ENCODE measurements around the gene INHBB.

INHBB gene

GRCh38 chr2:120376679-120377640 is 31.0 kb downstream of the INHBB start:
- ChIA-PET CTCF (interaction anchor here (0.8 kb wide), 1 partner anchor 62 kb away, joined by 3 read pairs; no protein-coding TSS in a partner anchor), POLR2A (no interaction called here)
- no peak for DNase-seq (ENCODE audit: low read depth, low spot score)
- H3K4me3 ChIP-seq (ENCODE audit: low read depth, low read length): no peak overlapping the region
- no peak for TF ChIP-seq CTCF (IDR thresholded peaks at IDR 0.05; ENCODE audit: insufficient read depth, low read length, missing control alignments)

- ChIA-PET CTCF (no interaction called here), POLR2A (no interaction called here)
- no peak overlapping the region for H3K4me3 ChIP-seq (ENCODE audit: low read depth, low read length)
These were observed 32.7 kb downstream of the INHBB start for GRCh38 chr2:120378605-120379004.

GRCh38 chr2:120379916-120380893 is 34.3 kb downstream of the INHBB start:
- no peak for TF ChIP-seq CTCF (IDR thresholded peaks at IDR 0.05; ENCODE audit: insufficient read depth, low read length, missing control alignments)
- CTCF ChIA-PET: no interaction called here
- DNase-seq (ENCODE audit: low read depth, low spot score): no peak
- POLR2A ChIA-PET: no interaction called here
- no peak overlapping the region for H3K4me3 ChIP-seq (ENCODE audit: low read depth, low read length)

More at GRCh38 chr2:120378605-120379004, 32.7 kb downstream of the INHBB start:
- no peak for TF ChIP-seq CTCF (IDR thresholded peaks at IDR 0.05; ENCODE audit: insufficient read depth, low read length, missing control alignments)
- no peak for DNase-seq (ENCODE audit: low read depth, low spot score)

GRCh38 chr2:120381192-120381591 is 35.3 kb downstream of the INHBB start:
- ChIA-PET POLR2A (no interaction called here), CTCF (no interaction called here)

GRCh38 chr2:120381661-120382060 is 35.7 kb downstream of the INHBB start:
- CTCF ChIA-PET: no interaction called here
- no peak for TF ChIP-seq CTCF (IDR thresholded peaks at IDR 0.05; ENCODE audit: insufficient read depth, low read length, missing control alignments)
- H3K4me3 ChIP-seq (ENCODE audit: low read depth, low read length): no peak overlapping the region
- DNase-seq (ENCODE audit: low read depth, low spot score): no peak
- POLR2A ChIA-PET: no interaction called here

More at GRCh38 chr2:120381192-120381591, 35.3 kb downstream of the INHBB start:
- no peak for DNase-seq (ENCODE audit: low read depth, low spot score)
- H3K4me3 ChIP-seq (ENCODE audit: low read depth, low read length): no peak overlapping the region
- no peak for TF ChIP-seq CTCF (IDR thresholded peaks at IDR 0.05; ENCODE audit: insufficient read depth, low read length, missing control alignments)

All from AG04449 (cell line).